SU-DHL-6 (cell line): ENCODE data around the gene NDUFA8.

Experiments
- EZH2phosphoT487 ChIP-seq: fragments of 200-600 bp; sonication (generic), shearing (Covaris generic); conservative IDR thresholded peaks from 2 replicates; pipeline ENCODE4 v1.6.1; 2018; ENCODE audit warnings: mild to moderate bottlenecking, antibody characterized with exemption, low read length, moderate library complexity, mixed read lengths
- TF ChIP-seq, protein P1 (sequence below): fragments of 200-600 bp; sonication (generic); IDR thresholded peaks from one replicate; pipeline ENCODE4 v1.5.1; 2017; ENCODE audit warnings: antibody characterized with exemption, mild to moderate bottlenecking, low read length, moderate library complexity; ENCODE audit not compliant: insufficient read depth, poor library complexity, severe bottlenecking

DNA sequence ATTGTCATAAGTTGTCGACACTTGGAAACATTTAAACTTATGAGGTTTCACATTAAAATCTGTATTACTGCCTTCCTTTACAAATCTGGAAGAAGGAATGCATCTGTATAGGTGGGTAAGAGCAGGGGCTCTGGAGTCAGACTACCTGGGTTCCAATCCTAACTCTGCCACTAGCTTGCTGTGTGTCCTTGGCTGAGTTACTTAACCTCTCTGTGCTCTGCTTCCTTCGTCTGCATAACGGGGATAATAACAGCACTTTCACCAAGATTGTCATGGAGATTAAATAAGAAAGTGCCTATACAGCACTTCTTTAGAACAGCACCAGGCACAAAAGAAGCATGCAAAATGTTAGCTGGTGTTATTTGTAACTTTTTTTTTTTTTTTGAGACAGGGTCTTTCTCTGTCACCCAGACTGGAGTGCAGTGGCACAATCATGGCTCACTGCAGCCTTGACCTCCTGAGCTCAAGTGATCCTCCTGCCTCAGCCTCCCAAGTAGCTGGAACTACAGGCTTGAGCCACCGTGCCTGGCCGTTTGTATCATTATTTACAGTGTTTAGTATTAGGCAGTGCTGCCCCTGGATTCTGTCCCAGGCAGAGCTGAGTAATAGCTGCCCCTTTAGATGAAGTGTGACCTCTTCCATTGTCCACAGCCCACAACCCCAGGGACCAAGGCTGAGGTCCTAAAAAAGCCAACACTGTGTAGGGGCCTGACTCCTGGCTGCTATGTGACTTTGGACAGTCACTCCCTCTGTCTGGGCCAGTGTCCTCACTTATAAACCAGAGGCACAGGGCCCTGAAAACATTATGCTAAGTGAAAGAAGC lies 41.0 kb downstream of the NDUFA8 start:
- TF ChIP-seq, protein P1, sequence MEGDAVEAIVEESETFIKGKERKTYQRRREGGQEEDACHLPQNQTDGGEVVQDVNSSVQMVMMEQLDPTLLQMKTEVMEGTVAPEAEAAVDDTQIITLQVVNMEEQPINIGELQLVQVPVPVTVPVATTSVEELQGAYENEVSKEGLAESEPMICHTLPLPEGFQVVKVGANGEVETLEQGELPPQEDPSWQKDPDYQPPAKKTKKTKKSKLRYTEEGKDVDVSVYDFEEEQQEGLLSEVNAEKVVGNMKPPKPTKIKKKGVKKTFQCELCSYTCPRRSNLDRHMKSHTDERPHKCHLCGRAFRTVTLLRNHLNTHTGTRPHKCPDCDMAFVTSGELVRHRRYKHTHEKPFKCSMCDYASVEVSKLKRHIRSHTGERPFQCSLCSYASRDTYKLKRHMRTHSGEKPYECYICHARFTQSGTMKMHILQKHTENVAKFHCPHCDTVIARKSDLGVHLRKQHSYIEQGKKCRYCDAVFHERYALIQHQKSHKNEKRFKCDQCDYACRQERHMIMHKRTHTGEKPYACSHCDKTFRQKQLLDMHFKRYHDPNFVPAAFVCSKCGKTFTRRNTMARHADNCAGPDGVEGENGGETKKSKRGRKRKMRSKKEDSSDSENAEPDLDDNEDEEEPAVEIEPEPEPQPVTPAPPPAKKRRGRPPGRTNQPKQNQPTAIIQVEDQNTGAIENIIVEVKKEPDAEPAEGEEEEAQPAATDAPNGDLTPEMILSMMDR: no peak
- no peak for TF ChIP-seq EZH2phosphoT487
